Type B pancreatic cell (in vitro differentiated cells): ENCODE results near the gene NRXN2. TPM values are rescaled to one million over a fixed set of nuclear protein-coding genes. Genes with fewer than 3 reads are reported as not detected.

ENCODE experiments used
- DNase-seq: peaks from one replicate; pipeline ENCODE4 v3.0.0; 2021; ENCODE audit warnings: mixed read lengths; ENCODE audit not compliant: unreplicated experiment; ENCODE audit errors: extremely low spot score
- H3K27ac Mint-ChIP-seq: 2 replicates; pipeline ENCODE4 v1.8.0; 2021; ENCODE audit warnings: mild to moderate bottlenecking, mixed read lengths
- H3K27me3 Mint-ChIP-seq: 2 replicates; pipeline ENCODE4 v1.8.0; 2021; ENCODE audit warnings: mixed read lengths
- H3K36me3 Mint-ChIP-seq: 2 replicates; pipeline ENCODE4 v1.8.0; 2021; ENCODE audit warnings: mixed read lengths
- H3K4me1 Mint-ChIP-seq: one replicate; pipeline ENCODE4 v1.8.0; 2021; ENCODE audit warnings: mixed read lengths; ENCODE audit not compliant: unreplicated experiment
- H3K4me3 Mint-ChIP-seq: 2 replicates; pipeline ENCODE4 v1.8.0; 2021; ENCODE audit warnings: mild to moderate bottlenecking, mixed read lengths
- H3K9me3 Mint-ChIP-seq: 2 replicates; pipeline ENCODE4 v1.8.0; 2021; ENCODE audit warnings: mixed read lengths
- CTCF ChIP-seq: fragments of 200-600 bp; sonication (generic); conservative IDR thresholded peaks from 2 replicates; pipeline ENCODE4 v1.5.0; 2021; ENCODE audit warnings: antibody characterized with exemption, mild to moderate bottlenecking
- total RNA-seq: library from RNA; stranded (reverse); gene quantifications from 2 replicates; pipeline ENCODE4 v1.2.1, GENCODE V29; 2021; ENCODE audit warnings: low replicate concordance

The NRXN2 gene
- total RNA-seq, 1 donor from 2014 or later, result 22.1 TPM

DNA sequence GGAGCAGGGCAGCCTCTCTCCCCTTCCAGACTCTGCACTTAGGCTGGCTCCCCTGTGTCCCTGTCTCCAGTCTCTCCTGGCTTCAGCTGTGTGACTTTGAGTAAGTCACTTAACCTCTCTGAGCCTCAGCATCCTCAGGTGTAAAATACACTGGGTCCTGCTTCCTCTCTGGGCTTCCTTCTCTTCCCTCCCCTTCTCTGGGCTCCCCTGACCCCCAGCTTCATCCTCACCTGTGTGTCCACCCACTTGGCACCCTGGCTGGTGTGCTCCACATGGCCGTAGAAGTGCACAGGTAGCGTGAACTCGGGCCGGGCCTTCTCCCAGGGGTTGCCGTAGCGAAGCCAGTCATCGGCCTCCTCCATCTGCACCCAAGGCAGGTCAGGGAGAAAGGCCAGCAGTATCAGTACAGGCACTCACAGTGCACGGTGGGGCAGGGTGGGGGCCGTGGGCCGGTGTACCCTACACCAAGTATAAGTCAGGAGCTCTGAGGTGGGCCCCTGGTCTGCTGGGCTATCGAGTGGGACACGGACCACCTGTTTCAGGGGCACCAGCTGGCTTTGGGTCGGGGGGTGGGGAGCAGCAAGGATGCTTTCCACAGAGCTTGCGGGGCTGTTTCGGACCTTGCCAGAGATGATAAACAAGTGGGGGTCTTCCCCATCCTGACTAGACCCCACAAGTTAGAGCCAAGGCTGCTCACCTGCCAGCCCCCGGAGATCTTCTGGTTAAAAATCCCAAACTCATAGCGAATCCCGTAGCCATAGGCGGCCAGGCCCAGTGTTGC, 34.7 kb upstream of the NRXN2 start:
- no peak for TF ChIP-seq CTCF
- H3K27ac Mint-ChIP-seq, result no peak overlapping the region
- DNase-seq, result no peak
- no peaks in the 10 kb centered on the region for H3K9me3 Mint-ChIP-seq
- H3K36me3 Mint-ChIP-seq, result no peaks in the 10 kb centered on the region
- no peaks in the 10 kb centered on the region for H3K27me3 Mint-ChIP-seq
- no peak overlapping the region for H3K4me3 Mint-ChIP-seq
- peaks cover 27% of the 10 kb centered on the region for H3K4me1 Mint-ChIP-seq

DNA sequence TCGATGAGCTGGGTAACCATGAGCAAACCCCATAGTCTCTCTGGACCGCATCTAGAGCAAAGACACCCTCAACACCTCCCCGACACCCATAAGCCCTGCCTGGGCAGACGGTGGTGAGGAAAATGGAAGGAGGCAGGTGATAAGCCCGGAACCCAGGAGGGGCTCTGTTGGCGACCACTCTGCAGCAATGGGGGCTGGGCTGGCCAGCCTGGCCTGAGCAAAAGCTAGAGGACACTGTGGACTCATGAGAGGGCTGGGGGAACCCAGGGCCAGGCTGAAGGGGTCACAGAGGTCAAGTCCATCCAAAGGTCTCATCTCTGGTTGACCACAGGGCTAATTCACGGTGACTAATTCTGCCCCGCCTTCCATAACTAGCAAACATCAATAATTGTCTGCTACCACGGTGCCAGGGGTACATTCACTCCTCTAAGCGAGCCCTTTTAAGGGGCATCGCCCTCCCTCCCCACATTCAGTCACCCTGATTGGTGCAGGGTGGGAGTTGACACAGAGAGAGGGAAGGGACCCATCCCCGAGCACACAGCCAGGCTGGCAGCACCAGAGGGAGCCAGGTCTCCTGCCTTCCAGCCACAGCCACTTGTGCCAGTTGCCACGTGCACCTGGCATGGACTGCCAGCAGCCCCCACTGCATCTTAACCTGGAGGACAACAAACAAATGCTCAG, 32.8 kb upstream of the NRXN2 start:
- peaks cover 18% of the 10 kb centered on the region for H3K4me1 Mint-ChIP-seq
- no peak for DNase-seq
- H3K36me3 Mint-ChIP-seq, result no peaks in the 10 kb centered on the region

DNA sequence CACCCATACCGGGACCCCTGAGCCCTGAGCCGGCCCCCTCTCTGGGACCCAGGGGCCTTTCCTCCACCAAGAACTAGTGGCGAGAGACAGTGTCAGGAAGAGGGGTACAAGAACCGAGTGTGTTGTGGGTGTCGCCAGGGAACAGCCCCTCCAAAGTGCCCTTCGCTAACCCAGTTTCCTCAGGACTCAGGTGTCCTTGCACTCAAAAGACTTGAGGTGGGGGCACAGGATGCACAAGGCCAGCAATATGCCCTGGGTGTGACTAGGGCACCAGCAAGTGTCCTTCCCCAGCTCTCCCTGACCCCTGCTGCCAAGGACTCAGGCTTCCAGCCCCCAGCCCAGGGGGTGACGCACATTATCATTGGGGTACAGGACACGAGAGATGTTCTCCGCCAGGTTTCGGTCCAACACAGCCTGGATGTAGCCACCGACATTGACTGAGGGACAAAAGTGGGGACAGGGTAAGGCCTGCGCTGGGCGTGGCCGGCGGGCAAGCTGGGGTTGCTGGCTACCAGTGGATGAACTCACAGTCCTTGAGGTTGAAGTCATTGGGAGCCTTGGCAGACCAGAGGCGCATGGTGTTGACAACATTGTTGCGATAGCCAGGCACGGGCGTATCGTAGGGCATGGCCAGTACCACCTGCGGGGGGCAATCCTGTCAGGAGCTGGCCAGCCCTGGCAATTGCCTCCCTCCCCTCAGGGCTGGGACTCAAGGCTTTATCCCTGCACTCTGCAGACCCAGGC, 32.1 kb upstream of the NRXN2 start:
- H3K4me1 Mint-ChIP-seq, result peaks cover 13% of the 10 kb centered on the region
- H3K27ac Mint-ChIP-seq, result peak overlapping the region; percentile 16
- no peak for DNase-seq
- H3K4me3 Mint-ChIP-seq, result no peak overlapping the region
- H3K9me3 Mint-ChIP-seq, result no peaks in the 10 kb centered on the region
- no peak for TF ChIP-seq CTCF
- H3K36me3 Mint-ChIP-seq, result no peaks in the 10 kb centered on the region
- no peaks in the 10 kb centered on the region for H3K27me3 Mint-ChIP-seq

More for the DNA sequence above, 32.8 kb upstream of the NRXN2 start:
- no peak for TF ChIP-seq CTCF
- H3K27me3 Mint-ChIP-seq, result no peaks in the 10 kb centered on the region
- H3K4me3 Mint-ChIP-seq, result no peak overlapping the region
- H3K9me3 Mint-ChIP-seq, result no peaks in the 10 kb centered on the region
- H3K27ac Mint-ChIP-seq, result peak overlapping the region; percentile 16

DNA sequence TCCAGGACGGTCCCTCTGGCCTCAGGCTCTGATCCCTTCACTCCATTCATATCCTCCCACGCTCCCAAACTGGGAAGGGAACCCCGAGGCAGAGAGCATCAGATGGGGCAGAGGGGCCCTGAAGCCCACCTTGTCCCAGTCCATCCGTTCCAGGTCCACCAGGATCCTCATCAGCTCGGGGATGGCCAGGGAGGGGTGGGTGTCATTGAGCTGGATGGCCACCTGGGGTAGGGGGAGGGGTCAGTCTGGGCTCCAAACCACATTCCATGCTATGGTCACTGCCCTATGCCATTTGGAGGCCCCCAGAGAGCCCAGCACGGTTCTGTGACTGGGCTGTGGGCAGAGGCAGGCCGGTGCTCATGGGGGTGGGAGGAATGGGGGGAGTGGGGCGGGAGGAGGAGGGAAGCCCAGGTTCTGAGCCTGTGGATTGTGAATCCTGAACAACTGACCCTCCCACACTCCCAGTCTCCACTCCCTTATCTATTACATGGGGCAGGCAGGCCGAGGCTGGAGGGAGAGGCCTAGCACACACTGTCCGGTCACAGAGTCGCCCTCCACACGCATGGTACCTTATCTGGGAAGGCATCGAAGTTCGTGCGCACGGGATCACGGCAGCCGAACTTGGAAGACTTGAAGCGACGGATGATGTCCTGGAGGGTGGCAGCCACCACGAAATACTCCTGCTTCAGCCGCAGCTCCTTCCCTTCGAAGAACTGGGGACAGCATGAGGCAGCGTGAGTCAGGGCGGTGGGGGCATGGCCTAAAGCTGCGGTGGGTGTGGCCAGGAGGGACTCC, 31.3 kb upstream of the NRXN2 start:
- no peak for DNase-seq
- no peaks in the 10 kb centered on the region for H3K36me3 Mint-ChIP-seq
- no peak for TF ChIP-seq CTCF
- H3K27ac Mint-ChIP-seq, result no peak overlapping the region
- H3K4me1 Mint-ChIP-seq, result peaks cover 5% of the 10 kb centered on the region
- H3K27me3 Mint-ChIP-seq, result no peaks in the 10 kb centered on the region
- no peaks in the 10 kb centered on the region for H3K9me3 Mint-ChIP-seq
- no peak overlapping the region for H3K4me3 Mint-ChIP-seq
